ENCODE data around the gene CROCC2.

The CROCC2 gene

DNA sequence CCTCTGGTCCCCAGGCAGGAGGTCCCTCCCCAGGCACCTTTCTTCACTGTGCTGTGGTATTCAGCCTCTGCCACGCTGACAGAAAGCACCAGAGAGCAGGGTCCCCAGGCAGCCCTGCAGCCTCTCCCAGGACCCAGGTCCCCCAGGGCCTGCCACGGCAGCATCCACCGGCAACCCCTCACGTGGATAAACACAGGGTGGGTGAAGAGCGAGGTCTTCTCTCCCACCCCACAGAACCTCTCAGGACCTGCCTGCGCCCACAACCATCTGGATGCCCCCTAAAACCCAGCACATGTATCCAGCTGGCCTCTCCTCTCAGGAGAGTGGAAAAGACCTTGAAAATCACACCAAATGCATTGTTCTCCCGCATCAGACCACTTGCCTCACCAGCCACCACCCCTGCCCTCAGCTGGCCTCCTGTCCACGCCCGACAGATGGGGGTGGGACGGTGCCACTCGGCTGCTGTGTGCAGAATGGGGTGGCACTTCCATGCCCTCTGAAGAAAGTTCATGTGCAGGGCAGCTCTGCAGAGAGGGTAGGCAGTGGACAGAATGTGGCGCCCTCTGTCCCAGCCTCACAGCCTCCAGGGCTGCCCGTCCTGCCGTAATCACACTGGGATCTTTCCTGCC, 4.0 kb upstream of the CROCC2 start:
- intact Hi-C loops (cut with DNase I) = no loop called here
- DNase-seq = no peak

DNA sequence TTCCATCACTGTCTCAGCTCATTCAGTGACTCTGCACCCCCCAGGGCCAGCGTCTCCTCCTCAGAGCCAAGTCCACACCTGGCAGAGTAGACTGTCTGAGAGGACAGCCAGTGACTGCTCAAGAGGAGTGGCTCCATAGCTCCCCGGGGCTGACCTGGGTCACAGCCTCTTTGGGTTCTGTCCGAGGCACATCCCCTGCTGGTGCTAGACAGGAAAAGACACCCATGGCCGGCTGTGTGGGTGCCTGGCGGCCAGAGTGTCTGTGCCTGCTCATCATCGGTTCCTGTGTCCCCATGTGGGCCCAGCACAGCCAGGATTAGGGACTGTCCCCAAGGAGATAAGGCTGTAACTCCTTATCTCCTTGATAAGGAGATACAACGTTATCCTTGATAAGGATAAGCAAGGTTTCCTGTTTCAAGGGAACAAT, 3.5 kb upstream of the CROCC2 start:
- DNase-seq = no peak
- intact Hi-C loops (cut with DNase I) = no loop called here

DNA sequence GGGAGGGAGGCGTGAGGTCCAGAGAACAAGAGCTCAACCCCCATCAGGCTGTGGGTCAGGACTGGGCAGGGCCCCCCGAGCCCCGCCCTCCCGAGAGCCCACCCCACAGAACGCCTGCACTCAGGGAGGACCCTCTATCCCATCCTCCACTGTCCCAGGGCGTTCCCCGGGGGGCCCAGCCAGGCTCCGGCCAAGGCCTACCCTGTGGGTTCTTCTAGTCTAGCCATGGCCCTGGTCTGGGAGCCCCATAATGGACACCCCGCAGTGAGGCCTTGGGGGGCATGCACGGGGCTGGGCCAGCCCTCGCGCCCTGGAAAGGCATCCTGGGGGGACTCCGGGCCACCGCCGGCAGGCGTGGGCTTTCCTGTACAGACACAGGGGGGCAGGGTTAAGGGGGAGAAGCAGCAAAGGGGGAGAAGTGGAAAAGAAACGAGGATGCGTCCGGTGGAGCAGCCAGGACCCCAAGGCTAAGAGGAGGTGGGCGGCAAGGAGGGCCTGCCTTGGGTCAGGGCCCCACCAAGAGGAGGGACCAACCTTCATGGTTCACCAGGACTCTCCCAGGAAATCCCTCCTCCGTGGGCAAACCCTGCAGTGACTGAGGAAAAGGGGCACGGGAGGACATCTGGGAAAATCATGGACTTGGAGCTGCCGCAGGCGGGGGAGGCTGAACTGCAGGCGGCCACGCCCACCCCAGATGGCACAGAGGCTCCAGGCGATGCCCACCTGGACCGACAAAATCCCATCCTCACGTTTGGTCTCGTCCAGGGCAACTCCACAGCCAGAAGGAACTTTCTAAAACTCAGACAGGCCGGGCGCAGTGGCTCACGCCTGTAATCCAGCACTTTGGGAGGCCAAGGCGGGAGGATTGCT, 2.7 kb upstream of the CROCC2 start:
- no peak for DNase-seq
- intact Hi-C loops (cut with DNase I) = no loop called here

DNA sequence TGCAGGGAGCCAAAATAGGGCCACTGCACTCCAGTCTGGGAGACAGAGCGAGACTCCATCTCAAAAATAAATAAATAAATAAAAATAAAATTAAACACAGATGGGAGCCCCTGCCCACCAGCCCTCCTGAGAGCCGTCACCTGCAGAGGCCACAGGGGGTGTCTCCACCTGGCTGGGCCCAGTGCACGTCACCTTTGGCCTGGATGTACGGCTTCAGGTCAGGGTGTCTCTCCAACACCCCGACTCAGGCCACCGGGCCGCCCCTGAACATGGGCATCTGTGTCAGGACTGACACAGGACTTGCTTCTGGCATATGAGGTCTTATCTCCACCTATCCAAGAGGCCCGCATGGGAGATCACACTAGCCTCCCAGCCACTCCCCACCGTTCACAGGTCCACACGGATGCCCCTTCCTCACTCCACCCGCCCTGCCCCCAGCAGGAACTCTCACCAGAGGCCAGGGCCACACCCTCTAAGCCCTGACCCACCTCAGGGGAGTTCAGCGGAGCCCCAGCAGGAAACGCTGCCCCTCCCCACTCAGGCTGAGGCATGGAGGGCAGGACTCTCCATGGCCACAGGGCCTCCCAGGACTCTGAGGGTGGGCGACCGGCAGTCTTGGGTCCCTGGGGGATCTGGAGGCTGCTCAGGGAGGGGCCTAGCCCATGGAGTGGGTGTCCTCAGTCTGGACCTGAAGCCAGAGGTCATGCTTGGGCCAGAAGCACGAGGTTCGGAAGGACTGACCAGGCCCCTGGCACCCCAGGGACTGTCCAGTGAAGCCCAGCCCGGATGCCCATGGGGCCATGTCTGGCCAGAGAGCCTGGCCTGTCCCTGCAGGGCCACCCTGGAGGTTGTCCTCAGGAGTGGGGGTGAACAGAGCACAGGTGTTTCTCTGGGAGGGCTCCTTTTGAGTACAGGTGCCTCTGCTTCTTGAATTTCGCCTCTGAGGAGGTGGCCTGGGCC, 1.6 kb upstream of the CROCC2 start:
- DNase-seq = no peak
- intact Hi-C loops (cut with DNase I) = no loop called here

GRCh38 chr2:240905176-240905781, 857 bp upstream of the CROCC2 start:
- no peak for DNase-seq
- intact Hi-C loops (cut with DNase I) = no loop called here

DNA sequence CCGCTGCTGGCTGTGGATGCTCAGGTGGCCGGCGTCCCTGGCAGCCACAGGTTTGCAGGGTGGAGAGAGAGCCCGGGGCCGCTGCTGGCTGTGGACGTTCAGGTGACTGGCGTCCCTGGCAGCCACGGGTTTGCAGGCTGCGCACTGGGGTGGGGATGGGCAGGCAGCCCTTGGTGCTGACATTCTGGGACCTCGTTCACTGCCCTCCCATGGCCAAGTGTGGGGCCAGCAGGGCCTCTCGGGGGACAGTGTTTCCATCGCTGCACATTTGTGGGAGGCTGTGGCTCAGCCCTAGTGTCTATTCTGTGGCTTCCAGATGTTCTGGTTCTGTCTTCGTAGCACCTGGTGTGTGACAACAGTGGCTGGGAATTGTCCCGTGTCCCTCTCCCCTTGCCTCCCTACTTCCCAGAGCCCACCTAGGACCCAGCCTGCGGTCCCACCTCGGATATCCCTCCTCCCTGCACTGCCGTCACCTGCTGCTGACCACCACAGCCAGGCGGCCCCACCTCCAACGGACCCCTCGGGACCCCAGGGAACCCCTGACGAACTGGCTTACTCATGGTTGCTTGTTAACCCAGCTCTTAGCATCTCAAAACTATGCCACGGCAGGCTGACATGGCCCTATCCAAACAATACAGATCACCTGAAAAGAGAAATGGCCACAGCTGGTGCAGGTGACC, 915 bp downstream of the CROCC2 start:
- intact Hi-C loops (cut with DNase I) = no loop called here
- no peak for DNase-seq

DNA sequence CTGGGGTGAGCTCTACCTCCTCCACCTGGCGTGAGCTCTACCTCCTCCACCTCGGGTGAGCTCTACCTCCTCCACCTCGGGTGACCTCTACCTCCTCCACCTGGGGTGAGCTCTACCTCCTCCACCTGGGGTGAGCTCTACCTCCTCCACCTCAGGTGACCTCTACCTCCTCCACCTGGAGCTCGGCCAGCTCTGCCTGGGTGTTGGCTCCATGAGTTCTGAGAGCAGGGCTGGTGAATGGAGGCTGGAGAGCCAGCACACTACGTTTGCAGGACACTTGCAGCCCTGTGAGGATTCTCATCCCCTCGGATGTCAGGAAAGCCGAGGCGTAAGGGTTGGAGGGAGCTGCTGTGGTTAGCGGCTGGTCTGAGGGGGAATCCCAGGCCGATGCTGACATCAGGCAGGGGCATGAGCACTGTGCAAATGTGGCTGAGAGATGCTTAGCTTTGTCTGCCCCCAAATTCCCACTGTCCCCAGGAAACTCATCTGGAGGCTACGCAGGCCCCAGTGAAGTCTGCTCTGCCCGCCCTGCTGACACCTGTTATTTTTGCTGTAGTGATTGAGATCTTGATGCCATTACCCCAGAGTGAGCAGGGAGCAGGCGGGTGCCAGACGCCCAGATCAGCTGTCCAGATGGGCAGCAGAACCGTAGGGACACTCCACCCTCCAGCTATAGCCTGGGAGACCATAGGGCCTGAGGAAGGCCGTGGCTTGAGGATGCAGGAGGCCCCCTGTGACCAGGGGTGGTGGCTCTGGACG, 3.3 kb downstream of the CROCC2 start:
- intact Hi-C loops (cut with DNase I) = no loop called here
- DNase-seq = no peak

GRCh38 chr2:240911641-240912265, 5.6 kb downstream of the CROCC2 start:
- DNase-seq = no peak
- intact Hi-C loops (cut with DNase I) = no loop called here

DNA sequence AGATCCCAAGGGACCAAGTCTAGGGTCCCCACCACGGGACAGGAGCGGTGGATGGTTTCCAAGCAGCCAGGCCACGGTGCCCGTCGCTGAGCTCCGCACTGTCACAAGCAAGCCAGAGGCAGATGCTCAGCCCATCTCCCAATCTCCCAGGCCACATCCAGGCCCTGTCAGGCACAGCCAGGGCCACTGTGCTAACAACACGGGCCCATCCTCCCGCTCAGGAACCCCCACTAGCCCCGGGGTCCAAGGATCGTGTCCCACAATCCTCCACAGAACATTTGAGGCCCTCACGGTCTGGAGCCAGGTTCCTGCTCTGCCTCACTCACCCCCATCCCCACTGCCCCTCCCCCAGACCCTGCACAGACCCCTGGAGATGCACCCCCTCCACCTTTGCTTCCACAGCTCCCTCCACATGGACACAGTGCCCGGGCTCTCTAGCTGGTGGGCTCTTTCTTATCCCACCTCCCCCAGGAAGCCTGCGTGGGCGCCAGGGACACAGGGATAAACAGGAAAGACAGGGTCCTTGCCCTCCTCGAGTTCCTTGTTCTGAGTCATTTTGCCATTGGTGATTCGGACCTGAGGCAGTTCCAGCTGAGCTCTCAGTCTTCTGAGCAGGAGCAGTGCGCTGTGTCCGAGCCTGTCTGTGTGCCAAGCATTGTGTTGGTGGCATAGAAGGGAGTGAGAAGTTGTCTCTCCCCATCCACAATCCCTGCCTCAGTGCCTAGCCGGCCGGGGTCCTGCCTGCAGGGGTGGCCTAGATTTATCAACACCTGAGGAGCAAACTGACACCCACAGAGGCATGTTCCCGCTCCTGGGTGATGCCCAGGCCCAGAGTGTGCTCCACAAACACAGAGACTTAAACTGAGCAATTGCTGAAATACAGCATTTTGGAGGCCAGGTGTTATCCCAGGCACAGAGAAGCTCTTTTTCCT, 7.0 kb downstream of the CROCC2 start:
- no peak for DNase-seq
- intact Hi-C loops (cut with DNase I) = no loop called here

DNA sequence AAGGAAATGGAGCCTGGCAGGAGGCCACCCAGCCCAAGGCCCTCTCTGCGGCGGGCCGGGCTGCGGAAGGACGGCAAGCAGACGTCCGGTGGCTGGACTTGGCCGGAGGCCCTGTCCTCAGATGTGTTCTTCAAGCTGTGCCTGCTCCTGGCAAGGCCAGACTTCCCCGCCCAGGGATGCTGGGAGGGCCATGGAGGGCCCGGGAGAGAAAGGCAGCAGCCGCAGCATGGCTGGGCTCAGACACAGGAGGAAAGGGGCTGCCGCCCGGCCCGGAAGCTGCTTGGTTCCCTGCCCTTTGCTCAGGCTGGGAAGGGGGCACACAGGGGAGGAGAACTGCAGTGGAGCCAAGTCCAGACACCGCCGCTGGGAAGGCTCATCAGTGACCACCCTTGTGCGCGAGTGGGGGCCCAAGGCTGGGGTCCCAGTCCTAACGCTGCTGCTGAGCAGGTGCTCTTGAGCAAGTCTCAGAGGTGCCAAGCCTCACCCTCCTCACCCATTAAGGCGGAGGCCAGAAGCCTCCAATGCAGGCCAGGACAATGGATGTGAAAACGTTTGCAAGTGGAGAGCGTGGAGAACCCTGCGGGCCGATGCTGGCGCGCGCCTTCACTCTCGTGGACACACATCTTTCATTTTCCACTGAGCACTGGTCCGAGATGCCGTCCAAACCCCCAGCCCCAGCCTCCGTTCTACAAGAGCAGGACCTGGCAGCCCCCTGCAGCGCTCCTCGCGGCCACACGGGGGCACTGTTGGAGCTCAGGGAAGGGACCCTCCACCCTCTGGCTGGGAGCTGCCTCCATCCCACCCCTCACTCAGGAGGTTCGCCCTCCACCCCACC, 7.9 kb downstream of the CROCC2 start:
- peak in 41 of 42 donors; percentile 14 to 81 (median 59) for DNase-seq
- intact Hi-C loops (cut with DNase I) = no loop called here

DNA sequence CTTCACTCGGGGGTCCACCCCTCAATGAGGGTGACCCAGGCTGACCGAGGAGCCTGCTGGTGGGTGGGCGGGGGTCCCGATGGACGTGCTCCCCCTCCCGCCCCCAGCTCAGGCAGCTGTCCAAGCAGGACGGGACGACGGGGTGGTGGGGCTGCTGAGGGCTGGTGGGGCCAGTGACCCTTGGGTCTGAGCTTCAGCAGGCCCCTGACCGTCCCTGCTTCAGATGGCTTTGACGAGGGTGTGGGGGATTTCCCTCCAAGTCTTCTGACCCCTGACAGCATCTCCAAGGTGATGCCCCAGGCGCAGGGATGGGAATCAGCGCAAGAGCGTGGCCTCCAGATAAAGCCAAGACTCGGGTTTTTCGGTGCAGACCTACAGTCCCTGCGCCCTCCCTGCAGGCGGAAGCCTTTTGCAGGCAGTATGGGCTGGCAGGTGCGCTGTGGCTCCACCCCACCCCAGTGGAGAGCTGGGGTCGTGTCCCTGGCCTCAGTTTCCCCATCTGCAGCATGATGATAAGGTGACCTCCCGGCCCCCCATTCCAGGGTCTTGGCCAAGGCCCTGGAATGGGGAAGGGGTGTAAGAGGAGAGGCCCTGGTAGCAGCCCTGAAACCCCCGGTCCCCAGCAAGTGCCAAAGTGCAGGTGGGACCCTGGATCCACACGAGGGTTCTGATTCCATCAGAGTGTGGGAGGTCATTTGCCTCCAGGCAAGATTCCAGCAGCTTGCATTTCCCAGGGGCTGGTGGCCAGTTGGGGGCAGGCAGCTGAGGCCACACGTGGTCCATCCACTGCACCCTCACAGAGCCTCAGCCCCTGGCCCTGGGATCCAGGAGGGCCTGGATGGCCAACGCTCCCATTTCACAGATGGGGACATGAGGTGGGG, 8.7 kb downstream of the CROCC2 start:
- no peak for DNase-seq
- intact Hi-C loops (cut with DNase I) = no loop called here

GRCh38 chr2:240915526-240916341, 9.6 kb downstream of the CROCC2 start:
- intact Hi-C loops (cut with DNase I) = no loop called here
- DNase-seq = peak in 1 of 42 donors; percentile 0

GRCh38 chr2:240916571-240917008, 10.5 kb downstream of the CROCC2 start:
- intact Hi-C loops (cut with DNase I) = no loop called here
- DNase-seq = peak in 29 of 42 donors; percentile 19 to 80 (median 39)
